Measurements from ENCODE around the gene SP3.

GRCh38 chr2:173903601-173904394 is 61.4 kb downstream of the SP3 start:
- TF ChIP-seq CTCF (conservative IDR thresholded peaks at IDR 0.05 in 1 of 2, IDR thresholded peaks at IDR 0.05 in 1 of 2; ENCODE audit: extremely low read depth in 1 of 2, insufficient read depth in 1 of 2, low read depth in 1 of 2, low read length in 2 of 2), result no peak
- no peak for TF ChIP-seq EZH2 (IDR thresholded peaks at IDR 0.05; ENCODE audit: borderline replicate concordance, low read length)

Data from mammary epithelial cell (primary cell).